Frontal cortex (tissue), 4 donors: ENCODE data around the gene HLCS. TPM values are rescaled to one million over a fixed set of nuclear protein-coding genes. Genes with fewer than 3 reads are reported as not detected.

ENCODE experiments used
- DNase-seq, 2 donors: peaks; one replicate each; pipeline ENCODE4 v3.0.0; 2012; ENCODE audit warnings: low spot score in 2 of 2
- FAIRE-seq: peaks from 2 replicates; lab custom pipeline; 2012; peaks lifted over from hg19 to GRCh38; lab: Jason Lieb, UNC
- total RNA-seq: library from RNA; depleted of rRNA; stranded (reverse); fragments of >200 nt; gene quantifications from one replicate; pipeline ENCODE4 v1.2.3, GENCODE V29; 2014
- donor health status: control.
- donor health status: control.
- donor health status: control.

The HLCS gene
- total RNA-seq, 1 donor from 2014 or later: 23.2 TPM

GRCh38 chr21:36792505-36792967, 173.9 kb downstream of the HLCS start:
- DNase-seq: no peak
- FAIRE-seq: no peak

DNA sequence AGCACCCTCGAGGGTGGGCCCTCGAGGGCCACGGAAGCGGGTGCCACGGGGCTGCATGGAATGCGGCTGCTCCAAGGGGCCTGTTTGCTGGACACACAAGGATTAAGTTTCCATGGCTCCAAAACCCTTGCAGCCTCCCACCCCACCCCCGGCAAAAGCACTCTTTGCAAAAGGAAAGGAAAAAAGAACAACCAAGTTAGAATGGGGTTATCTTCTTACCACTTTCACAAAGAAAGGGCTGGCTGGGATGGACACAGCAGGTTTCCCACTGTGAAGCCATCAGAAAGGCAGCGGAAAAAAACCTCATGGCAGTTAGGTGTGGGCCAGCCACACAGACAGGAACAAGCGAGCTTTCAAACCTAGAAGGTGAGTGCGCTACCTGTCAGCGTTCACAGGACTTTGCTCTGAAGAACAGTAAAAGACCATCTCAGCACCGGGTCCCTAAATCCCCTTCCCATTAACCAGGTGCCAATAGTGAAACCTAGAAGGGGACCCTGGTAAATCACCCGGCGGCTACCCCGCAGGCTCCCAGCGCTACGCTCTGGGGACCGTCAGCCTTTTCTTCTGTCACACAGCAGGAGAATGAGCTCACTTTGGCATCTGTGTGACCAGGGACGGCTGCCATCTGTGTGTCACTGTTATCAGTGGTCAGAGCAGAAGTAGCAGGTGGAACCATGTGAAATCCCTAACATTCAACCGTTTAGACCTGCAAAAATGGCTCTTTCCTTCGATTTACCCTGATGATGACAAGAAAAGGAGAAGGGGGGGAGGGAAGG, 174.6 kb downstream of the HLCS start:
- FAIRE-seq: no peak
- no peak for DNase-seq

DNA sequence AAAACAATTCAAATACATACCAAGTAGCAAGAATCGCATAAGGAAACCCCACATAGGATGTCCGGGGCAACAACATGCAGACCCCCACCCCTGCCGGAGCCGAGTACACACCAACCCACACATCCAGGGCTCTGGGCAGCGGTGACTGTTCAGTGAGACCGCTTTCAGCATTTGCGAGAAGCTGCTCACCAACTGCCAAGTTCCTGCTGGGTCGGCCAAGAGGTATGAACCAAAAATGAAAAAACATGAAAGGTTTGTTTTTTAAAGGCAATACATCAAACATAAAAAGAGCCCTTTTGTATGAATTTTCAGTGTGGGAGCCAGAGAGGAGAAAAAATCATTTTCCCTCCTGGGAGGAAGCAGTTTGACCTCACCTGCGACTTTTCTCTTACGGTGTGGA, 175.3 kb downstream of the HLCS start:
- FAIRE-seq (no peak), DNase-seq (no peak)

DNA sequence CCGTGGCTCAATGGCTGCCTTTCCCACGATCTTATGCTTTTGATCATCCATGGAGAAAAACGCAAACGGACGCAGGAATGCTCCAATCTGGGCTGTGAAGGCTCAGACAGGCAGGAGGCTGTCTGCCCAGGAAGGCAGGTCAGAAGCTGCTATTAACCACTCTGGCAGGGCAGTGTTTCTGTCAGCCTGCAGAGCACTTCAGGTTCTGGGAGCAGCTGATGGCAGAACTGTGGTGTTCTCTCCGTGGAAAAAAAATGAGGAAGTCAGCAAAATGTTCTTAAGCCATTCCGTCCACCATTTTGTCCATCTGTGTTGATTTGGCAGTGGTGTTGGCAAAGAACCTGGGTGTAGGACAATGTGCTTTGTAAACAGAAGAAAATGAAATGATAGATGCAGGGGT, 175.9 kb downstream of the HLCS start:
- no peak for DNase-seq
- no peak for FAIRE-seq

GRCh38 chr21:36788120-36788638, 178.3 kb downstream of the HLCS start:
- no peak for FAIRE-seq
- no peak for DNase-seq

- no peak for DNase-seq
- FAIRE-seq: no peak
Measured at GRCh38 chr21:36786186-36786585, 180.3 kb downstream of the HLCS start.

DNA sequence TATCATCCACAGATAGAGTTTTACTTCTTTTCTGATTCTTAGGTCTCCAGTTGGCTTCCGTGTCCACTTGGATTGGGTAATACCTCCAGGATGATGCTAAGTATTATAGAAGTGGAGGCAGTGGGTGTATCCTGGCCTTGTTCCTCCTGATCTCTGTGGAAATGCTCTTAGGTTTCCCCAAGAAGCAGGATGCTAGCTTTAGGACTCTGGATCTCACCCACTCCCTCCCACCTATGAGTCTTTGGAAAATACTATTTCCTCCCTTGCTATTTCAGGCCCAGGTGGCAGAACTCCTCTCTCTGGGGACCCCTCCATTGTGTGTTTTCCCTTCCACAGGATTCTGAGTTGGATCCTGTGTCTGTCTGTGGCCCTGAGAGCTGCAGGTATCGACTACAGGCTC, 180.9 kb downstream of the HLCS start:
- DNase-seq: no peak
- no peak for FAIRE-seq

GRCh38 chr21:36784947-36785346, 181.5 kb downstream of the HLCS start:
- DNase-seq (no peak), FAIRE-seq (no peak)

GRCh38 chr21:36783612-36784374, 182.7 kb downstream of the HLCS start:
- DNase-seq: no peak
- FAIRE-seq: no peak

- FAIRE-seq: no peak
- no peak for DNase-seq
Measured at GRCh38 chr21:36780861-36781260, 185.6 kb downstream of the HLCS start.

- no peak for FAIRE-seq
- DNase-seq: no peak
Measured at GRCh38 chr21:36776981-36777617, 189.4 kb downstream of the HLCS start.

- FAIRE-seq (no peak), DNase-seq (no peak)
Measured at GRCh38 chr21:36773995-36774394, 192.5 kb downstream of the HLCS start.

GRCh38 chr21:36773117-36773516, 193.4 kb downstream of the HLCS start:
- DNase-seq: no peak
- FAIRE-seq: no peak

DNA sequence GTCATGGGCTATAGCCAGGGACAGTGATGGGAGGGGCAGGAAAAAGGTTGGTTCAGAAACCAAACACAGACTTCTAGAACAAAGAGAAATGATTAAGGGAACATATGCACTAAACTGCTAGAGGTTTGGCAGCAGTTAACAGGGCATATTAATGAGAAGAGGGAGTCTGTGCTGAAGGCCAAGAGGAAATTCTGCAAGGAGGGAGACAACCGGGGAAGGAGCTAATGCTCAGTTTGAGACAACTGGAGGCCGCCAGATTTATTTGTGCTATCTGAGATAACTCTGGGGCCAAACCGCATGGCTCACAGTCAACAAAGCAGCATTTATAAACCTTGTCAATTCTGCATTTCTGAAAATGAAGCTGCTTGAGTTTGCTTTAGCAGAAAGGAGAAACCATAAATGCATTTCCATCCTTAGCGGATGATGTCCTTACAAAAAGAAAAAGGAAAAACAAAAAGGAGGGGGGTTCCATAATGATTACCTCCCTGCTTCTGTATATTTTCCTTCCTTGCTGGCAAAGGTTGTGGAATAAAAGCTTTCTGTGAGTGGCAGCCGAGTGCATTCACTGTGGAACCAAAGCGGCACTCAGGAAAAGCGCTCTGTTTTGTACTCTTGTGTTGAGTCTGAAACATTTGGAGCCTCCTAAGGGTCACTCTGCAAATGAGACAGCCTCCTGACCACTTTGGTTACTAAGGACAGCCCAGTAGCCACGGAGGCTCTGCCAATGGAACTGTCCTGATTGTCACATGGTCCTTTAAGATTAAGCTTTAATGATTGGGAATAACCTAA, 197.2 kb downstream of the HLCS start:
- DNase-seq: no peak
- FAIRE-seq: no peak

DNA sequence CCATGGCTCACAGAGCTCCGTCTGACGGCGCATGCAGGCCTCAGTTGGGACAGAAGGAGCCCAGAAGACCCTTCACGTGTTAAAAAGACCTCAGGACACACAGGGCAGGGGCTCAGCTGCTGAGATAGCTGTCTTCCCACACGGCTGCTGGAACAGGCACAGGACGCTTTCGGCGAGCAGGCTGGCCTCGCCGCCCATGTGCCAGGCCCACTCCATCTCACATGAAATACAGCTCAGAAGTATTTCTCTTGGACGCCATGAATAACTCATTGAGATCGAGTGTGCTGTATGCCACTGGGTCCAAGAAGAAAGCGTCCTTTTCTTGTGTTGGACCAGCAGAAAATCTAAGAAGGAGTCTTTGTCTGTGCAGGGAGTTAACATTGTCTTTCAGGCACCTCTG, 198.0 kb downstream of the HLCS start:
- DNase-seq (no peak), FAIRE-seq (no peak)

DNA sequence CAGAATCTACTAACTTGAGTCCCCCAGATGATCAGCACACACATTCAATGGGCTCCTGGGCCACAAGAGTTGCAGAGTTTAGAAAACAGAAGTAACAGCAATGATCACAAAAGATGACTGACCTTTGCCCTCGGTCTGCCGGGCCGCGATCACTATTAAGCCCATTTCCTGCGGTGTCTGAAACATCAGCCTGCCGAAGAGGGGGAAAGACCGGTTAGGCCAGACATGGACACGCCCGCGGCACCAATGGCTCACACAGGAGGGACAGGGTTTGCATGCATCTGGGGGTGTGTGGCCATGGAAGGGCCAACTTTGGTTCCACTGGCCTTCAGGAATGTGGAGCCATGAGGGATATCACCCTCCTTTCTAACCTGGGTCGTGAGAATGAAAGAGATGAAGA, 199.4 kb downstream of the HLCS start:
- FAIRE-seq (no peak), DNase-seq (no peak)

DNA sequence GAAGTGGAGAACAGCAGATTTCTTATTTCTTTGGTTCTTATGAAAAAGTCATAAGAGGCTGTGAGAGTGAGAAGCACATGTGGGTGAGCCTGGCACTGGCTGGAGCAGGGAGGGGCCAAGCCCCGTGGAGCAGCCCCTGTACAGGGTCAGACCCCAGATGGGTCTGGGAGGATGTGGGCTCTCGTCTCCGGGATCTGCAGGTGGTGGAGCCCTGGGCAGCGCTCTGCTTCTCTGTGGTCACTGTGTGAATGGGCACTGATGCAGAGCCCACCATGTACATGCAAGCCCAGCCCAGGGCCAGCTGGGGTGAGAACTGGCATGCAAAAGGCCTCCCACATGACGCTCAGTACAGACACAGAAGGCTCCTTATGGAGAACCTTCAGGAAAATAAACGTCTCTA, 200.0 kb downstream of the HLCS start:
- DNase-seq (no peak), FAIRE-seq (no peak)

DNA sequence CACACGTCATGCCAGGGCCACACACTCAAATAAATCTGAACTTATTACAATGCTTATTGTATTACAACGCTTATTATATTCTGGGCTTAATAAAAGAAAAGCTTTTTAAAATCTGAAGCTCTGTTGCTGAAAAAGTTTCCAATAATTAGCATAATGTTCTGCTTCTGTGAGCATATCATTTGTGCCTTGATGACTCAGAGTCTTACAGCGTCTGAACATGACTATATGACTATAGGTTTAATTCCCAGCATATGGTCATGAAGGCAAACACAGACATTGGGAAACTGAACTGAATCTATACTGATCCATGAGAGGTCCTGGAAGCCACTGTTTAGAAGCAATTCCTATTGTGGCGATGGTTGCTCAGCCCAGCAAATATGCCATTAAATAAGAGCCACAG, 201.2 kb downstream of the HLCS start:
- DNase-seq (no peak), FAIRE-seq (no peak)

DNA sequence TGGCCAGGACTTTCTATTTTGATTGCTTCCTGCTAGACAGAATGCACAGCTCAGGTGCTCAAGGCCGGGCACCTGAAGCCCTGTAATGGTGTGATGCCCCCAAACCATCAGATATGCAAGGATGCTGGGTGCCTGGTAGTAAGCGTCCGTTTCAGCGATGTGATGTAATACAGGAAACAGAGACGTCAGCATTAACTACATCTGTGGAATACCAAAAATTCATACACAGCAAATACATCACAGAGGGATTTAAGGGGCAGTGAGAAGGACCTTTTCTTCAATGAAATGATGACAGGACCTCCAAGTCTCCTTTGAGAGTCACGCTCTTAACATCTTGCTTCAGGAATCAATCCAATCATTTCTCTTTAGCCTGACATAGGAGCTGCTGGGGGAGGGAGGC, 203.2 kb downstream of the HLCS start:
- DNase-seq (no peak), FAIRE-seq (no peak)

DNA sequence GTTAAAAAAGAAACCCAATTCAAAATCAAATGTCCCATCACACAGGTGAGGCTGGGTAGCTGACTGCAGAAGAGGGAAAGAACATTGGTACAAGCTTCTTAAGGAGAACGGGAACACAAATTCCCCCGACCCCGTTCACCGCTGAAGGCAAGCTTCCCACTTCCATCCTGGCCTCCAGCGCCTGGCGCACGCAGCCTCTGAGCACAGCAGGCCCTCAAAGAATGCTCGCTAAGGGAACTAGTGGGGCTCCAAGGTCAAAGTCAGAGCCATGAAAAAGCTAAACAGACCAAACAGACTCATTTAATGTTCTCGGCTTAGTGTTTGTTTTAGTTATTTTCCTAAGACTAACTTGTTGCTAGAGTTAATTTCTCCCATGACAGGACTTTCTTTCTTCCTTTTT, 203.8 kb downstream of the HLCS start:
- DNase-seq (no peak), FAIRE-seq (no peak)
